ENCODE measurements around the gene HSD17B2.
A peak's percentile ranks its signal among the peaks of the same experiment; 100 is the strongest.

The HSD17B2 gene

DNA sequence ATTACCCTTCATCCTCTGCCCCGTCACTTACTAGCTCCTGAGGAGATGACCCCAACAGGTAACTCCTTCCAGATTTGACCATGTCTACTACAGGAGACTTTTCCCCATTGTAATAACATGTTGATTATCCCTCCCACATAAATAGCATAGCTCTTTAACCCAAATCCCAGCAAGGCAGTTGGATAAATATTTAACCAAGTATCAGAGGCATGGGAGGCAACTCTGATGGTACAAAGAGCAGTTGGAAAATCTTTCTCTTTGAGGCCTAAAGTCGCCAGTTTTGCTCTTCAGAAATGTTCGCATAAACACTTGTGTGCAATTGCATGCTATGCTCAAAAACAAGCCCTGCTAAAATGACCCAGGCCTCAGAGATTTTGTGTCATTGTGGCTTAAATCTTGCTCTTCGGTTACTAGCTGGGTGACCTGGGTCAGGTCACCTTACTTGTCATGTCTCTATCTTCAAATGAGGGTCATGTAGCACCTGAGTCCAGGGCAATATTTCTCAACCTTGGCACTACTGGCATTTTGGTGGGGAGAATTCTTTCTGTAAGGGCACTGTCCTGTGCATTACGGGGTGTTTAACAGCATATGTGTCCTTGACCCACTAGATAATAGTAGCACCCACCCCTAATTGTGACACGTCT lies 48.8 kb downstream of the HSD17B2 start:
- Histone ChIP-seq H3K4me3 (ENCODE audit: low read length) (no peak overlapping the region), H3K9ac (ENCODE audit: low read length) (no peak overlapping the region), H3K4me1 (ENCODE audit: control insufficient read depth, insufficient read depth, low read length) (no peaks in the 10 kb centered on the region), H3K27me3 (replicated peaks; ENCODE audit: control insufficient read depth, insufficient read depth, low read length) (peaks cover 27% of the 10 kb centered on the region), H3K9me3 (ENCODE audit: control insufficient read depth, low read length) (peaks cover 7% of the 10 kb centered on the region), H3K36me3 (ENCODE audit: control insufficient read depth, insufficient read depth, low read length, severe bottlenecking) (no peaks in the 10 kb centered on the region)
- DNase-seq (ENCODE audit: low read depth): no peak

DNA sequence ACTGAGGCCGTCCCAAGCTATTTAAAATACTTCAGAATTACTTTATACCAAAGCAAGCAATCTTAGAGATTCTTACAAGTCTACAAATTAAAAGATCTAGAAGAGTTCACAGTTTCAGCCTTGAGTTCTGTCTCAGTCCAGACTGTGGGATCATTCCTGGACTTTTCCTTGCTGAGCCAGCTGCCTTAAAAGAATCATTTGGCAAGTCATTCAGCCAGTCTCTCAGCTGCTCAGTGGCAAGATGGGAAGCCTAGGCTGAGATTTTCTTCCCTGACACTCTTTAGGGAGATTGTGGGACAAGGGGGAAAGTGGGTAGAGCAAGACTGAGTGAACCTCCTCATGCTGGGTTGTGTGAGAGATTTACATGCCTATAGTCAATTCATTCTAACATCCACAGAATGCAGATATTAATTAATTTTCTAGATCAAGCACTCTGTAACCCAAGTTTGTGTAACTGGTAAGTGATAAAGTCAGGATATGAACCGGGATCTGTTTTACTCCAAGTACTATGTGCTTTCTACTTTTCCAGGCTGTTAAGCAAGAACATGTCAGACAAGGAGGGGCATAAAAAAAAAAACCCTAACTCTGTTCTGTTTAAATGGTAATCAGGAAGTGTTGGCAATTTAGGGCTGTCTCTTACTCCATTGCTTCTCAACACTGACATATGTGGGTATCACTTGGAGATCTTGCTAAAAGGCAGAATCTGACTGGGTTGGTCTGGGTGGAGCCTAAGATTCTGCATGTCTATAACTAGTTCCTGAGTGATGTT lies 50.1 kb downstream of the HSD17B2 start:
- no peak overlapping the region for H3K4me3 ChIP-seq (ENCODE audit: low read length)
- peaks cover 29% of the 10 kb centered on the region for H3K27me3 ChIP-seq (replicated peaks; ENCODE audit: control insufficient read depth, insufficient read depth, low read length)
- no peak overlapping the region for H3K9ac ChIP-seq (ENCODE audit: low read length)
- H3K4me1 ChIP-seq (ENCODE audit: control insufficient read depth, insufficient read depth, low read length): no peaks in the 10 kb centered on the region
- DNase-seq (ENCODE audit: low read depth): no peak
- no peaks in the 10 kb centered on the region for H3K36me3 ChIP-seq (ENCODE audit: control insufficient read depth, insufficient read depth, low read length, severe bottlenecking)
- H3K9me3 ChIP-seq (ENCODE audit: control insufficient read depth, low read length): no peaks in the 10 kb centered on the region

DNA sequence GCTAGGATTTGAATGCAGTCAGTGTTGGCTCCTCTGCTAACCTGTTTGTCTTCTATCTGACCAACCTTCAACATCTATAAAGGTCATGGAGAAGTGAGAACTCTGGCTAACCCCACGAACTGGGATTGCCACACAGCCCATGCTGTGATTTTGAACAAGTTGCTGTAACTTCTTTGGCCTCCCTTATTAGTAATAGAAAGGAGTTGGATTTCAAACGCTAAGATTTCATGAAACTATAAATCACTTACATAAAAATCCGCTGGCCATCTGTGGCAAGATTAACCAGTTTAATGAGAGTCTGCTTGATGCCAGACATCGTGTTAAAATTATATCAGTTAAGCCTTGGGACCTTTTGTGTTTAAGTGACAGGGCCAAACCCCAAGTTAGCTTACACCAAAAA lies 53.4 kb downstream of the HSD17B2 start:
- Histone ChIP-seq H3K36me3 (ENCODE audit: control insufficient read depth, insufficient read depth, low read length, severe bottlenecking) (no peaks in the 10 kb centered on the region), H3K9ac (ENCODE audit: low read length) (no peak overlapping the region), H3K9me3 (ENCODE audit: control insufficient read depth, low read length) (no peaks in the 10 kb centered on the region), H3K27me3 (replicated peaks; ENCODE audit: control insufficient read depth, insufficient read depth, low read length) (peaks cover 20% of the 10 kb centered on the region), H3K4me3 (ENCODE audit: low read length) (no peak overlapping the region), H3K4me1 (ENCODE audit: control insufficient read depth, insufficient read depth, low read length) (peaks cover 9% of the 10 kb centered on the region)
- no peak for DNase-seq (ENCODE audit: low read depth)

- Histone ChIP-seq H3K9ac (ENCODE audit: low read length) (no peak overlapping the region), H3K4me3 (ENCODE audit: low read length) (no peak overlapping the region), H3K4me1 (ENCODE audit: control insufficient read depth, insufficient read depth, low read length) (peaks cover 9% of the 10 kb centered on the region), H3K36me3 (ENCODE audit: control insufficient read depth, insufficient read depth, low read length, severe bottlenecking) (no peaks in the 10 kb centered on the region), H3K27me3 (replicated peaks; ENCODE audit: control insufficient read depth, insufficient read depth, low read length) (peaks cover 11% of the 10 kb centered on the region), H3K9me3 (ENCODE audit: control insufficient read depth, low read length) (no peaks in the 10 kb centered on the region)
- peak; percentile 70 for DNase-seq (ENCODE audit: low read depth)
Observed at GRCh38 chr16:82091241-82091640, 56.2 kb downstream of the HSD17B2 start.

- peaks cover 4% of the 10 kb centered on the region for H3K27me3 ChIP-seq (replicated peaks; ENCODE audit: control insufficient read depth, insufficient read depth, low read length)
- H3K36me3 ChIP-seq (ENCODE audit: control insufficient read depth, insufficient read depth, low read length, severe bottlenecking): no peaks in the 10 kb centered on the region
- peak; percentile 10 for DNase-seq (ENCODE audit: low read depth)
- H3K9ac ChIP-seq (ENCODE audit: low read length): no peak overlapping the region
- H3K4me1 ChIP-seq (ENCODE audit: control insufficient read depth, insufficient read depth, low read length): peaks cover 9% of the 10 kb centered on the region
- no peak overlapping the region for H3K4me3 ChIP-seq (ENCODE audit: low read length)
- H3K9me3 ChIP-seq (ENCODE audit: control insufficient read depth, low read length): no peaks in the 10 kb centered on the region
Observed at GRCh38 chr16:82092711-82093110, 57.7 kb downstream of the HSD17B2 start.

- no peak overlapping the region for H3K4me3 ChIP-seq (ENCODE audit: low read length)
- H3K9ac ChIP-seq (ENCODE audit: low read length): no peak overlapping the region
- no peaks in the 10 kb centered on the region for H3K36me3 ChIP-seq (ENCODE audit: control insufficient read depth, insufficient read depth, low read length, severe bottlenecking)
- H3K9me3 ChIP-seq (ENCODE audit: control insufficient read depth, low read length): no peaks in the 10 kb centered on the region
- H3K27me3 ChIP-seq (replicated peaks; ENCODE audit: control insufficient read depth, insufficient read depth, low read length): peaks cover 3% of the 10 kb centered on the region
- peaks cover 9% of the 10 kb centered on the region for H3K4me1 ChIP-seq (ENCODE audit: control insufficient read depth, insufficient read depth, low read length)
- no peak for DNase-seq (ENCODE audit: low read depth)
Observed at GRCh38 chr16:82093666-82094300, 58.7 kb downstream of the HSD17B2 start.

DNA sequence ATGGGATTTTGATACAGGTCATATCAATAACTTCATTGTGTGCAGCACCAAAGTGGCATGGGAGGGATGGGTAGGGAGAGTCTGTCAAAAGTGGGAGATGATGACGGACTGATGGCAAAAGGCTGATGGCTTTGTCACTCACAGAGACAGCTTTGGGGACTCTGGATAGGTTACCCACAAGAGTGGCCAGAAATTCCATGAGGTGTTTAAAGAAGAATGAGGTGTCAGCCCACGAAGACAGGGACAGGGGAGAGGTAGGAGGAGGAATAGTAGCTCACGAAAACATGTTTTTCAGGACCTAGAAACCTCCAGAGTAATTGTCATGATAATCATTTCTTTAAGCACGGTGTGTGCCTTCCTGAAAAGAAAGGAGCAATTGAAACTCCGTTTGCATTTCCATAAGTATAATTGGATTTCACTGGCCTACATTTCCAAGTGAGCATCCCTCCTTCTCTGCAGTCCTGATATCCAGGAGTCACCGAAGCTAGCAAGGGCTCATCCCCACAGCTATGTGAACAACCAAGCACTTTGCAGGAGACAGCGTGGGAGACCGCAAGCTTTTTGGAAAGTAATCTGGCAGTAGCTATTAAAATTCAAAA lies 60.0 kb downstream of the HSD17B2 start:
- no peak overlapping the region for H3K9ac ChIP-seq (ENCODE audit: low read length)
- H3K27me3 ChIP-seq (replicated peaks; ENCODE audit: control insufficient read depth, insufficient read depth, low read length): no peaks in the 10 kb centered on the region
- DNase-seq (ENCODE audit: low read depth): no peak
- no peak overlapping the region for H3K4me3 ChIP-seq (ENCODE audit: low read length)
- H3K9me3 ChIP-seq (ENCODE audit: control insufficient read depth, low read length): peaks cover 3% of the 10 kb centered on the region
- no peaks in the 10 kb centered on the region for H3K36me3 ChIP-seq (ENCODE audit: control insufficient read depth, insufficient read depth, low read length, severe bottlenecking)
- peaks cover 9% of the 10 kb centered on the region for H3K4me1 ChIP-seq (ENCODE audit: control insufficient read depth, insufficient read depth, low read length)

GRCh38 chr16:82096641-82097040 lies 61.6 kb downstream of the HSD17B2 start:
- Histone ChIP-seq H3K9ac (ENCODE audit: low read length) (no peak overlapping the region), H3K36me3 (ENCODE audit: control insufficient read depth, insufficient read depth, low read length, severe bottlenecking) (no peaks in the 10 kb centered on the region), H3K4me1 (ENCODE audit: control insufficient read depth, insufficient read depth, low read length) (peaks cover 3% of the 10 kb centered on the region), H3K9me3 (ENCODE audit: control insufficient read depth, low read length) (peaks cover 3% of the 10 kb centered on the region), H3K27me3 (replicated peaks; ENCODE audit: control insufficient read depth, insufficient read depth, low read length) (peaks cover 5% of the 10 kb centered on the region), H3K4me3 (ENCODE audit: low read length) (no peak overlapping the region)
- no peak for DNase-seq (ENCODE audit: low read depth)

- H3K4me3 ChIP-seq (ENCODE audit: low read length): no peak overlapping the region
- H3K9ac ChIP-seq (ENCODE audit: low read length): no peak overlapping the region
- no peaks in the 10 kb centered on the region for H3K36me3 ChIP-seq (ENCODE audit: control insufficient read depth, insufficient read depth, low read length, severe bottlenecking)
- H3K9me3 ChIP-seq (ENCODE audit: control insufficient read depth, low read length): no peaks in the 10 kb centered on the region
- DNase-seq (ENCODE audit: low read depth): no peak
- peaks cover 14% of the 10 kb centered on the region for H3K27me3 ChIP-seq (replicated peaks; ENCODE audit: control insufficient read depth, insufficient read depth, low read length)
- H3K4me1 ChIP-seq (ENCODE audit: control insufficient read depth, insufficient read depth, low read length): no peaks in the 10 kb centered on the region
Observed at GRCh38 chr16:82105107-82105506, 70.1 kb downstream of the HSD17B2 start.

GRCh38 chr16:82108100-82108499 lies 73.0 kb downstream of the HSD17B2 start:
- Histone ChIP-seq H3K27me3 (replicated peaks; ENCODE audit: control insufficient read depth, insufficient read depth, low read length) (peaks cover 4% of the 10 kb centered on the region), H3K4me1 (ENCODE audit: control insufficient read depth, insufficient read depth, low read length) (no peaks in the 10 kb centered on the region), H3K4me3 (ENCODE audit: low read length) (no peak overlapping the region), H3K9me3 (ENCODE audit: control insufficient read depth, low read length) (no peaks in the 10 kb centered on the region), H3K9ac (ENCODE audit: low read length) (no peak overlapping the region), H3K36me3 (ENCODE audit: control insufficient read depth, insufficient read depth, low read length, severe bottlenecking) (no peaks in the 10 kb centered on the region)
- no peak for DNase-seq (ENCODE audit: low read depth)

DNA sequence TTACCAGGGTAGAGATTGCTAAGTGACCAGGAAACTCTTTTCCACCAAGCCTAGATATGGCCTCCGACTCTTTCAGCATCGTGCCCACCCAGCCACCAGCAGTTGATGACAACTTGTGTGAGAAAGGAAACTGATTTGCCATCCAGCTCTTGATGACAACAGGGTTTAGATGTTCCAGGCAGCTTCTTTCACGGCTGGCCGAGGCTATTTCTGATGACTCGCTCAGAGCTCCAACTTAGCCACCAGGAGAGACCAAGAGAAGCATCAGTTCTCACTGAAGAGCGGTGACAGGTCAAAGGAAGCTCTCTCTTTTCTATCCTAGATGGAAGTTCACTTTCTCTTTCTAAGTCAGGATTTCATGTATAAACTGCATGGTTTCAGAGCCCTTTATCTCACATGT lies 73.7 kb downstream of the HSD17B2 start:
- no peak overlapping the region for H3K9ac ChIP-seq (ENCODE audit: low read length)
- no peak overlapping the region for H3K4me3 ChIP-seq (ENCODE audit: low read length)
- peaks cover 4% of the 10 kb centered on the region for H3K27me3 ChIP-seq (replicated peaks; ENCODE audit: control insufficient read depth, insufficient read depth, low read length)
- no peak for DNase-seq (ENCODE audit: low read depth)
- no peaks in the 10 kb centered on the region for H3K36me3 ChIP-seq (ENCODE audit: control insufficient read depth, insufficient read depth, low read length, severe bottlenecking)
- H3K9me3 ChIP-seq (ENCODE audit: control insufficient read depth, low read length): no peaks in the 10 kb centered on the region
- H3K4me1 ChIP-seq (ENCODE audit: control insufficient read depth, insufficient read depth, low read length): no peaks in the 10 kb centered on the region

Measured in adipocyte (in vitro differentiated cells).